ENCODE measurements around the gene IMP4.

DNA sequence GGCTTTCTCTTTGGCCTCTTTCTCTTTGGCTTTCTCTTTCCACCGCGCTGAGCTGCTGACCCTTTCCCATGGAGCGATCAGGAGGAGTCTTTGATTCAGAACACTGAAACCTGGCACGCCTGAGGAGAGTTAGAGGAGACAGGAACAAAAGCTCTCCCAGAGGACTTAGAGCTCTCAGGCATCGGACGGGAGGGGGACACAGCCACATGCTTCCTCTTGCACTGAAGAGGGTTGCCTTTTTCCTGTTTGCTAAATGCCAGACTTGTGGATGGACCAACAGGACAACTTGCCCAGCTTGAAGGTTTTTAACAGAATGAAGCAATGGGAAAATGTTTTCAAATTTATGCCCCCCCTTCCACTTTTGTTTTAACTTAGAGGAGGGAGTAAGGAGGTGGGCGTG, 9.5 kb downstream of the IMP4 start:
- no peak for TF ChIP-seq EZH2 (IDR thresholded peaks at IDR 0.05; ENCODE audit: insufficient read depth, poor library complexity, severe bottlenecking)
- TF ChIP-seq EZH2phosphoT487 (IDR thresholded peaks at IDR 0.05; ENCODE audit: insufficient read depth, low read depth) = no peak

All from GM23248 (cell line).